GM19324 (cell line): ENCODE measurements around the gene FANCI.
A peak's percentile ranks its signal among the peaks of the same experiment; 100 is the strongest.

Experiments used
- ATAC-seq: cut with Tn5 transposase; IDR thresholded peaks from one replicate; pipeline ENCODE4 v1.9.1; 2021; ENCODE audit warnings: mild to moderate bottlenecking, moderate library complexity; ENCODE audit not compliant: unreplicated experiment, low FRiP score

Gene FANCI

GRCh38 chr15:89243691-89244573 lies at the start of gene FANCI:
FANCI (plus strand) TSS chr15:89243979; CDS start chr15:89247648, 3,669 bp downstream.
- ATAC-seq: peak; percentile 95

DNA sequence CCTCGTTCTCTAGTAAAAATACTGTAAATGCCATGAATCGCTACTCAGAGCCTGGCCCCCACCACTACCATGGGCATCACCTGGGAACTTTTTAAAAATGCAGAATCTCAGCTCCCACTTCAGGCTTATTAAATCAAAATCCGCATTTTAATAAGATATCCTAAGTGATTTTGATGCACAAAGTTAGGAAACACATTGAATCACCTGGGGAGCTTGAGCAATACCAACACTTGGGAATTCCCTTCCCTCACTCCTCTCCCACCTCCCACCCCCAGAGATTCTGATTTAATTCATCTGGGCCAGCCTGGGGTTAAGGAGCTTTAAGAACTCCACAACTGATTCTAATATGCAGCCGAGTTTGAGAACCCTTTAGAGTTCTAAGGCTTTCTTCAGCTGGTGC lies 49.2 kb upstream of the FANCI start:
- no peak for ATAC-seq

DNA sequence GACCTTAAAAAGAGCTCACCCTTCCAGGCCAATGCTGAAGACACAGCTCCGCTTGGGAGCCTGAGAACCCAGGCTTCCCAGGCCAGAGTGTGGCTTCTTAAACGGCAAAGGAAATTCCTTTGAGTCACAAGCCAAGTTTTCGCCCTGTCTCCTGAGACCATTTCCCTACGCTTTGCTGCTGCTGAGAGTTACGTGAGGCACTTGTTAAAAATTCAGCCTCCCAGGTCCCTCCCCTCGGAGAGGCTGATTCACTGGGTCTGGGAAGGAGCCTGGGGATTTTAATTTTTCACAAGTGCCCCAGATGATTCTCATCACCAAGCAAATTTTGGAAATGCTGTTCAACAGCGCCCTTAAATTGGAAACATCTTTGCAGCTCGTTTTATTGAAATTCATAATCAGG lies 47.9 kb upstream of the FANCI start:
- no peak for ATAC-seq

DNA sequence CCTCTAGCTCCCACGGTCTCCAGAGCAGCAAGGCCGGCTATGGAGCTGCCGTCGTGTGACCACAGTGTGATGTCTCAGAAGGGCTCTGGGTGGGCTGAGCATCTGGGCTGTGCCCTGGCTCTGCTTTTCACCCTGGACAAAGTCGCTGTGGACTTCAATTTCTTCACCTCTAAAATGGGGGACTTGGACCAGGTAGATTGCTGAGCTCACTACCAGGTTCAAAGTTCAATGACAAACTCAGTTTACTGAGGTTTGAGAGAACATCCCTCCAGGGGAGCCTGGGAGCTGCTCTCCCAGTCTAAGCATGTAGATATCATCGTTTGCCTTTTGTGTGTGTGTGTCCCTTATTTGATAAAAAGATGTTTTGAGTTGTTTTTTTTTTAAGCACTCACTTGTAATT lies 47.5 kb upstream of the FANCI start:
- ATAC-seq: no peak

DNA sequence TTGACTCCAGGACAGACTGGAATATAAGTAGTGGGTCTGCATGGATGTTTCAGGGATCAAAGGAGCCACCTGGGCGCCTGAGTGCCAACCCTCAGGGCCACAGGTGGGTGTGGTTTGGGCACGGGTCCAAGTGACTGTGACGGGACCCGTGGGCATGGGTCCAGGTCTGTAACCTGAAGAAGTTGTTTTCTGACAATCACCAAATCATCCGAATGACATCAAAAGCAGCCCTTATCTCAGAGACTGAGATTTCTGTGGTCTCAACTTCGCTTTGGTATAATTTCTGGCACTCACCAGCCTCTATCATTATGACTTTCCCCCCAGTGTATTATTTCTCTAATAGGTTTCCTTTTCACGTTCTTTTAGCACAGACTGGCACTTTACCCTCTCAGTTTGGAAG lies 46.8 kb upstream of the FANCI start:
- no peak for ATAC-seq

DNA sequence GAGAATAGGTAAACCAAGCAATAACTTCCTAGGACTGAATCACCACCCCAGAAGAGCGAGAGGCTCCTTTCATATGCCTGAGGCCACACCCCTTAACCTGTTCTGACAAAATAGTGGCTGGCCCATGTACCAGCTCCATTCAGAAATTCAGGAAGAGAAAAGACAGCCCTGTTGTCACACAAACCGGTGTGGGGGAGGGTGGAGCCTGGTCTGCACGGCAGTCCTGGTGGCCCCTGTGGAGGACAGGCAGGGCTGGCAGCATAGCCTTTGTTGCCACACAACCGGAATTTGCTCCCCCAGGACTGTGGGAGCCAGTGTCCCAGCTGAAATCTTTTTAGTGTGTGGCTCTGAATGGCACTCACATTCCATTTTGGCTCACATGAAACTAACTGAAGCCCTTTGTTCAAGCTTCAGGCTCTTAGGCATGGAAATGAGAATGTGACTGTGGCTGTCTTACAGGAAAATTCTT lies 46.2 kb upstream of the FANCI start:
- no peak for ATAC-seq

- ATAC-seq: no peak
Measured at GRCh38 chr15:89198196-89198595, 45.6 kb upstream of the FANCI start.

- no peak for ATAC-seq
Measured at GRCh38 chr15:89198934-89199333, 44.8 kb upstream of the FANCI start.

DNA sequence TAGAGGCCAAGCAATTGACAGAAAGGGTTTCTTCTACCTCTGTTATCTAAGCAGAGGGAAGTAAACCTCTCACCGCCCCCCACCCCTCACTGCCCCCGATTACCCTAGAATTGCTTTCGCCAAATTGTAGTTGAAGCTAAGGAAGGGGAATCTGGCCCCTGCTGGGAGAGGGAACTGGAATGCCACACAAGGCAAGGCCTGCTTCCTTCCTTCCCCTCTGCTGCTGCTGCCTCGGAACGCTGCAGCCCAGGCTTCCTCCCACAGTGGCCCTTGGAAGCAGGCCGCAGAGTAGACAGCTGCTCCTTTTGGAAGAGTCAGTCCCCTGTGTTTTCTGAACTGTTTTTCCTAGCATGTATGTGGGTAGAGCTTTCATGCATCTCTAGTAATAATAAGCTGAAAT lies 44.0 kb upstream of the FANCI start:
- ATAC-seq: no peak

DNA sequence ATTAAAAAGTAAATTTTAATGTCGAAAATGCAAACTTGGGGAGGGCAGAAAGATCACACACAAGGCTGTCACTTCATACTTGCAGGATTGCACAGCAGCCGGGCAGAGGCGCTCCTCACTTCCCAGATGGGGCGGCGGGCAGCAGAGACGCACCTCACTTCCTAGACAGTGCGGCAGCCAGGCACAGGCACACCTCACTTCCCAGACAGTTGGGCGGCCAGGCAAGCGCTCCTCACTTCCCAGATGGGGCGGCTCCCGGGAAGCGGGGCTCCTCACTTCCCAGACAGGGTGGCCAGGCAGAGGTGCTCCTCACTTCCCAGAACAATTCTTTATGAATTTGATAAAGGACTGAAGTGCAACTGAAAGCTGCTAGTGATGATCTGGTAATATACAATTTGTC lies 43.6 kb upstream of the FANCI start:
- no peak for ATAC-seq

DNA sequence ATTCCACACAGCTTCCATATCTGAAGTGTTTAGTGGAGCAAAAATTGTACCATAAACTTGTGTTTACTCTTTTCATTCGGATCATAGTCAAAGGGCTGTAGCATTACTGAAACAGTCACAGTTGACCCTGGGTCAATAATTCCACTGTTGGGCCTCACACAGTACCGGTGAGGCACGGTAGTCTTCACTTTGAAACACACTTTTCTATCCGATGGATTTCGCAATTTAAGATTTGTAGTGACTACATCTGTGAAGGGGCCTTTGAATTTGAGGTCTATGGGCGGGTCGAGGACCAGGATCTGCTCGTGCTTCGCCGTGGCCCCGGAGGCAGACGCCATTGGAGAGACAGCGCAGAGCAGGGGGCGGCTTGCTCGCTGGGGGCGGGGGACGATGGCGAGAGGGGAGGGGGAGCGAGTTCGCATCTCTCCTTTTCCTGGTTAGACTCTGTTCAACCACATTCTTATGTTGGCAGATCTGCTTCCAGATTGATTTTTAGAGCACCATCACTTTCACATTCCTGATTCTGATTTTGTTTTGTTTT lies 42.2 kb upstream of the FANCI start:
- ATAC-seq: no peak

DNA sequence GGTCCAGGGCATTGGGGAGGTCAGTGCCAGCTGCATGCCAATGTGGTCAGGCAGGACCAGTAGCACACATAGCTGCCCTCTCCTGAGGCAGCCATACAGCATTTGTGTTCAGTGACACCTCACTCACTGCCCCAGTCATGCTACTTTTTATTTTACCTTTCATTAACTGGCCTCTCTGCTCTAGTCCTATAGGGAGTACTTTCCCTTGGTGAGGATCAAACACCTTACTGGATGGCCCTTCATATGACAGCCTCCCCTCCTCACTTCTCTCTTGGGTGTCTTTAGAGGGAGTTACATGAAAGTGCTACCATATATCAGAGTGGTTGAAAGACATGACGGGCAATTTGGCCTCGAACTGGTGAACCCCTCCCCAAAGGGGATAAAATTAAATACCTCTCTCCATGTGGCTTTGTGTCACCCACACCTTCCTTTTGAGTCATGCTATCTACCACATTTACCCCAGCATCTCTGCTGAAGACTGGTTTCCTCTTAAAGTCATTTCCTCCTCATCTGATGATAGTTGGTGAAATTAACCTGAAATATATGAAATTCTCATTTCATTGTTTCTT lies 40.0 kb upstream of the FANCI start:
- ATAC-seq: no peak

DNA sequence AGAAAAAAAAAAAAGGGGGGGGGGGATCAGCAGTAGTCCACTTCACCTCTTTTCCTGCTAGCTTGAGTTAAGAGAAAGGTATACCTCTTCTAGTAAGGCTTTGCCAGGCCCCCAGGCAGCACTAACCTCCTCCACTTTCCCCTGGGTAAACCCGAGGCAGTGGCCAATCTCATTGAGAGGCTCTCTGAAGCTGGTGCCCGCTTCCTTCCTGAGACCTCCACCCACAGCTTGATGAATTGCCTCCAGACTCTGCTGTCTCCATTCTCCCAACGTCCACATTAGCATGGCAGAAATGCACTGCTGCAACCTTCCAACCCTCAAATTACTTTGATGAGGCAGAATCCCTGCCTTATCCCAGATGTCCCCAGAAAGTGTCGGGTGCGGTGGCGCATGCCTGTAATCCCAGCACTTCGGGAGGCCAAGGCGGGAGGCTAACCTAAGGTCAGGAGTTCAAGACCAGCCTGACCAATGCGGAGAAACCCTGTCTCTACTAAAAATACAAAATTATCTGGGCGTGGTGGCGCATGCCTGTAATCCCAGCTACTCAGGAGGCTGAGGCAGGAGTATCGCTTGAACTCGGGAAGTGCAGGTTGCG lies 37.7 kb upstream of the FANCI start:
- no peak for ATAC-seq

GRCh38 chr15:89206908-89207331 lies 36.9 kb upstream of the FANCI start:
- ATAC-seq: peak; percentile 61

DNA sequence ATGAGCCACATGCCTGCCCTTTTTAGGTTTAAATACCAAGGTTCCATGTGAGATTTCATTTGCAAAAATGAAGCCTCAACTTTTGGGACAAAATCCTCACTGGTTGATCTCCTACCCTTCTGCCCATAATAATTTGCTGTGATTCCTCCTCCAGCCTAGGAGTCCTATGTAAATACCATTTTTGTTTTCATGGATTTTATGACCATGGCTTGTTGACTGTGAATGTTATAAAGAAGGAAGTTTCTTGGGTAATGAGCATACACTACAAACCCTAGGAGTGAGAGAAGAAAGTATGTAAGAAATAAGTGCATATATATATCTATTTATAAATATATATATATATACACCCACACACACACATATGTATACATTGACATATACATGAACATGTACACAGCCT lies 35.5 kb upstream of the FANCI start:
- ATAC-seq: no peak

DNA sequence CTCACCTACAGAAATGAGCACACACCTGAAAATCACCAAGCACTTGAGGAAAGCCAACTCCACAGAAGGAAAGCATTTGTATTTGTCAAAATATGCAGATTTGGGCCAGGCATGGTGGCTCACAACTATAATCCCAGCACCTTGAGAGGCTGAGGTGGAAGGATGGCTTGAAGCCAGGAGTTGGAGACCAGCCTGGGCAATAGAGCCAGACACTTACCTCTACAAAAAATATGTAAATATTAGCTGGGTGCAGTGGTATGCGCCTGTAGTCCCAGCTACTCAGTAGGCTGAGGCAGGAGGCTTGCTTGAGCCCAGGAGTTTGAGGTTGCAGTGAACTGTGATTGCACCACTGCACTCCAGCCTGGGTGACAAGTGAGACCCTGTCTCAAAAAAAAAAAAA lies 34.7 kb upstream of the FANCI start:
- no peak for ATAC-seq

- no peak for ATAC-seq
Measured at GRCh38 chr15:89211678-89212170, 32.1 kb upstream of the FANCI start.

DNA sequence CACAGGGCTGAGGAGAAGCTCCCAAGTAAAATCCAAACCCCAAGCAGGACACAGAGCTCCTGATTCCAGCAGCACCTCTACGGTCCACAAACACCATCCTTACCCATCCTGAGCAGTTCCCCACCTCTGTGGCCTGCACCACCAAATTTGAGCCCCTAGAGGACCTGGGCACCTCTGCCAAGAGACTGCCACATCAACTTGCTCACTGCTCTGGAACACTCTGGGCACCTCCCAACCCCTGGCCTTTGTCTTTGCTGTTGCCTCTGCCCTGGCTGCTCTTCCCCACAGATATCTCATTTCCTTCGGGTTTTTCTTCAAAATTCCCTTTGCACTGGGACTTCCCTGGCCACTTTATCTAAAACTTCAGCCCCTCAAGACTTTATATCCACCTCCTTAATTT lies 28.2 kb upstream of the FANCI start:
- ATAC-seq: no peak

- ATAC-seq: no peak
Measured at GRCh38 chr15:89217031-89217430, 26.7 kb upstream of the FANCI start.

GRCh38 chr15:89217686-89218376 lies 25.9 kb upstream of the FANCI start:
- ATAC-seq: no peak

- ATAC-seq: no peak
Measured at GRCh38 chr15:89218531-89218930, 25.2 kb upstream of the FANCI start.
